Activated T-cell treated with anti-CD3 and anti-CD28 coated beads, Interleukin-2, amount 50 U/mL, for 24 hours (primary cell): ENCODE measurements around the gene ADNP2.

ENCODE experiments used
- DNase-seq: peaks from one replicate; pipeline ENCODE4 v3.0.0-alpha.2; 2020
- H3K27ac Mint-ChIP-seq: 2 replicates; pipeline ENCODE4 v1.8.0; 2020; ENCODE audit warnings: mild to moderate bottlenecking, mixed read lengths
- H3K27me3 Mint-ChIP-seq: 2 replicates; pipeline ENCODE4 v1.8.0; 2020; ENCODE audit warnings: mixed read lengths
- H3K36me3 Mint-ChIP-seq: 2 replicates; pipeline ENCODE4 v1.8.0; 2020; ENCODE audit warnings: low read depth, mixed read lengths
- H3K4me1 Mint-ChIP-seq: 2 replicates; pipeline ENCODE4 v1.8.0; 2020; ENCODE audit warnings: low read depth, mixed read lengths
- H3K4me3 Mint-ChIP-seq: 2 replicates; pipeline ENCODE4 v1.8.0; 2020; ENCODE audit warnings: mild to moderate bottlenecking, moderate library complexity, mixed read lengths
- H3K9me3 Mint-ChIP-seq: 2 replicates; pipeline ENCODE4 v1.8.0; 2020; ENCODE audit warnings: mixed read lengths

ADNP2 gene

GRCh38 chr18:80180778-80181564 lies 71.9 kb downstream of the ADNP2 start:
- H3K4me1 Mint-ChIP-seq, result peaks cover under 1% of the 10 kb centered on the region
- H3K4me3 Mint-ChIP-seq, result no peak overlapping the region
- DNase-seq, result no peak
- H3K27me3 Mint-ChIP-seq, result peaks cover 27% of the 10 kb centered on the region
- H3K36me3 Mint-ChIP-seq, result no peaks in the 10 kb centered on the region
- H3K27ac Mint-ChIP-seq, result no peak overlapping the region
- no peaks in the 10 kb centered on the region for H3K9me3 Mint-ChIP-seq

GRCh38 chr18:80181642-80182461 lies 72.8 kb downstream of the ADNP2 start:
- no peak overlapping the region for H3K27ac Mint-ChIP-seq
- no peak overlapping the region for H3K4me3 Mint-ChIP-seq
- H3K36me3 Mint-ChIP-seq, result no peaks in the 10 kb centered on the region
- H3K9me3 Mint-ChIP-seq, result no peaks in the 10 kb centered on the region
- no peak for DNase-seq
- H3K4me1 Mint-ChIP-seq, result no peaks in the 10 kb centered on the region
- peaks cover 29% of the 10 kb centered on the region for H3K27me3 Mint-ChIP-seq

DNA sequence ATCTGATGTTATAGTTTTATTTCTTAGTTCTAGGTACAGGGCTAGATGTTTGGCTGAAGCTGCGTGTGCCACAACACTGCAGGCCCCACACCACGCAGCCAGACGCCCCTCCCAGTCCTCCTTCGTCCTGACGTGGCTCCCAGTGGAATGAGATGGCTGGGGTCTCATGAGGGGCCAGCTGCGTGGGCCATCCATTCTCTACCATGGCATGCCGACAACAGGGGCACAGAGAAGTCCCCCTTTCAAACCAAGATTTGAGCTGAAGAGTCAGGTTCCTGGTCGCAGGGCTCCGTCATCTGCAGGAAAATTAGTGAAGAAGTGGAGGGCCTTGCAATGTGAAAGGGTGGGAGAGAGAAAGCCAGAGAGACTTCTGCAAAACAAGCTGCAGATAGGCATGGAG lies 73.8 kb downstream of the ADNP2 start:
- Mint-ChIP-seq H3K27ac (no peak overlapping the region), H3K4me3 (no peak overlapping the region), H3K9me3 (no peaks in the 10 kb centered on the region), H3K27me3 (peaks cover 25% of the 10 kb centered on the region), H3K36me3 (no peaks in the 10 kb centered on the region), H3K4me1 (no peaks in the 10 kb centered on the region)
- DNase-seq, result no peak

DNA sequence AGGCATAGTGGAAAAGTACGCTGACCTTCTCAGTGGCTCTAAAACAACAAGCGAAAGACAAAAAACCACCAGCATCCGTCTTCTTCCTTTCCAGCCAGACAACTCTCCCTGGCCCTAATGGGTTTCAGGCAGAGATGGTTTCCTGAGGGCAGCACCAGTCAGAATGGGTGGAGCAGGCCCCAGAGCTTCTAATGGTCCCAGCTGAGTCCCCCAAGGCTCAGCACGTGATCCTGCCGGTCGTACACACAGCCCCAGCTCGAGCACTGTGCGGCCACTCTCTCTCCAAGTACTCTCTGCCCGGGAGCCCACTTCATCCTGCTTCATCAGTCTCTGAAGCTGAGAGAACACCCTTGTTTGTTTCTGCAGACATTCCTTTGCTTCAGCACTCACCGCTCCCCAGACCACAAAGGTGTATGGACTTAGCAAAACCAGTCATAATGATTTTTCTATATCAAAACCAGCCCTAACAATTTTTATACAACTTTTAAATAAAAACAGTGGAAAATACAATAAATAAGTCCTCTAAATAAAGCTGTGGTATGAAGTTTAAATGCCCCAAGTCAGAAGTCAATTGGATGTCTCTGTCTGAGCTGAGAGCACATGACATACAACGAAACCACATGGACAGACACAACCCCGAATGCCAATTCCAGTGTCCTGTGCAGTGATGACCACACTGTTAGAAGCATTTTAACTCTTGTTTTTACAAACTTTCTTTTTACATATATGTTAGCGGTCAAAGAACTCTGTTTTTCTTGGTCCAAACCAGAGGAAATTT lies 74.4 kb downstream of the ADNP2 start:
- no peak overlapping the region for H3K4me3 Mint-ChIP-seq
- H3K36me3 Mint-ChIP-seq, result no peaks in the 10 kb centered on the region
- H3K4me1 Mint-ChIP-seq, result no peaks in the 10 kb centered on the region
- H3K27me3 Mint-ChIP-seq, result peaks cover 26% of the 10 kb centered on the region
- no peak overlapping the region for H3K27ac Mint-ChIP-seq
- H3K9me3 Mint-ChIP-seq, result no peaks in the 10 kb centered on the region
- DNase-seq, result no peak

GRCh38 chr18:80184243-80184772 lies 75.2 kb downstream of the ADNP2 start:
- no peak for DNase-seq
- Mint-ChIP-seq H3K9me3 (no peaks in the 10 kb centered on the region), H3K4me3 (no peak overlapping the region), H3K27ac (no peak overlapping the region), H3K4me1 (no peaks in the 10 kb centered on the region), H3K27me3 (peaks cover 26% of the 10 kb centered on the region), H3K36me3 (no peaks in the 10 kb centered on the region)

DNA sequence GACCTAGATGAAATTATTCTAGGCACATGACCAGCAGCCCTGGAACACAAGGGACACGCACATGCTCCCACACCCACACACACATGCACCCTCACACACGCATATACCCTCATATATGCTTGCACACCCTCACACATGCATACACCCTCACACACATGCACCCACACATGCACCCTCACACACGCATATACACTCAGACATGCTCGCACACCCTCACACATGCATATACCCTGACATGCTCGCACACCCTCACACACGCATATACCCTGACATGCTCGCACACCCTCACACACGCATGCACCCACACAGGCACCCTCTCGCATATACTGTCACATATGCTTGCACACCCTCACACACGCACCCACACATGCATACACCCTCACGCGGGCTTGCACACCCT lies 76.5 kb downstream of the ADNP2 start:
- Mint-ChIP-seq H3K4me1 (no peaks in the 10 kb centered on the region), H3K9me3 (no peaks in the 10 kb centered on the region), H3K27me3 (peaks cover 39% of the 10 kb centered on the region), H3K4me3 (no peak overlapping the region), H3K36me3 (no peaks in the 10 kb centered on the region), H3K27ac (no peak overlapping the region)
- DNase-seq, result no peak

- no peak overlapping the region for H3K27ac Mint-ChIP-seq
- no peak overlapping the region for H3K4me3 Mint-ChIP-seq
- no peak for DNase-seq
- H3K4me1 Mint-ChIP-seq, result peaks cover 2% of the 10 kb centered on the region
- no peaks in the 10 kb centered on the region for H3K36me3 Mint-ChIP-seq
- peaks cover 54% of the 10 kb centered on the region for H3K27me3 Mint-ChIP-seq
- H3K9me3 Mint-ChIP-seq, result no peaks in the 10 kb centered on the region
These were observed 79.0 kb downstream of the ADNP2 start for GRCh38 chr18:80187956-80188642.

DNA sequence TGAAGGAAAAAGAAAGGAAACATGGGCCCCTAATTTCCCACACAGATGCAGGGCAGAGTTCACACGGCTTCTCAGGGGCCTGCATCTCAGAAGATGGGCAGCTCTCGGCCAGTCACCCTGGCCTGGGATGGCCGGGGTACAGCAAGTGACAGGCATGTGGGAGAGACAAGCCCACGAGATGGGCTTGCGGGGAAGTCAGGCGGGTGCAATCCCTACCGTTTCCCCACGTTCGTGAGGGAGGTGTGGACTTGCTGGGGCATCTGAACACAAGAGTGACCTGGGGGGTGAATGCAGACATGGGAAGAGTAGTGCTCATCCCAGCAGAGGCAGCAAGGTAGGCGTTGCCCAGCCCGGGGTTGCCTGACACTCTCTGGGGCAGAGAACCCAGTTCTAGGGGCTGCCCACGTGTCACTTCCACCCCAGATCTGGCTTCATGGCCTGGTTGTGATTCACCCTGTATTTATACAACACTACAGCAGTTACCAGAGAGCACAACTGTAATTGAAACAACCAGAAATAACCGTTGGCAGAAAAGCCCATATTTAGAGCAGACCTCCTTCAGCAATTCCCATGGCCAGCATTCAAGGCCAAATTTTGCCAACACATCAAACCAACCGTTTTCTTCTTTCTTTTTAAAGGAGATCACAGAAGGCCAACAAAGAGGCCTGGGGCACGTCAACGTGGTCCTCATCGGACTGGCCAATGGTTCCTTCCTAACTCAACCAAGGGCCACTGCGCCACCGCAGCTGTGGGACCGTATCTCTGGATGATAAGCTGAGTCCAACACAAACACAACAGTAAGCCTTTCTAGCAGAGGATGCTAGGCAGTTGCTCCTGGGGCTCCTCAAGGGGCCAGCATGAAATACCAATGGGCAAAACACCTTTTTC lies 79.8 kb downstream of the ADNP2 start:
- Mint-ChIP-seq H3K27ac (no peak overlapping the region), H3K4me1 (peaks cover 3% of the 10 kb centered on the region), H3K4me3 (no peak overlapping the region), H3K9me3 (no peaks in the 10 kb centered on the region), H3K36me3 (no peaks in the 10 kb centered on the region), H3K27me3 (peaks cover 60% of the 10 kb centered on the region)
- no peak for DNase-seq

- Mint-ChIP-seq H3K4me1 (peaks cover 5% of the 10 kb centered on the region), H3K4me3 (no peak overlapping the region), H3K36me3 (no peaks in the 10 kb centered on the region), H3K27ac (no peak overlapping the region), H3K9me3 (no peaks in the 10 kb centered on the region), H3K27me3 (peaks cover 66% of the 10 kb centered on the region)
- no peak for DNase-seq
These were observed 80.4 kb downstream of the ADNP2 start for GRCh38 chr18:80189531-80189865.
